ENCODE results near the gene CMTM6. TPM values are rescaled to one million over a fixed set of nuclear protein-coding genes. Genes with fewer than 3 reads are reported as not detected.

Gene CMTM6
- total RNA-seq, 4 donors from 2014 or later: 36.0 to 131 (median 110) TPM

DNA sequence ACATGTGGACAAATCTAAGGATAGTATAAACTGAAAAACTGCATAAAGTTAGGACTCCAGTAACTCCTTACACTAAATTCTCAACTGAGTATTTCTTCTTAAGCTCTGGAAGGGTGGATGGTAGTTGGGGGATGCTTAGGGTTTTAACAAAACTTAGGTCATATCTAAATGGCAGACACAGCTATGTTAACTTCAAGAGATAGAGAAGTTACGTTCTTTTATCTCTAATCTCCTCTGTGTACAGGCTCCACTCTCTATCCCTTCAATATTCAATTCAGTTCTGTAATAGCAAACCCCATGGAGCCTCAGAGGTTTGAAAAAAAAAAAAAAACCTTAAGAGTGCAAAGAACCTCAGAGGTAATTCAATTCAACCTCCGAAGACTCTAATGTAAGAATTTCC is 3.1 kb downstream of the CMTM6 start:
- H3K9me3 ChIP-seq: no peaks in the 10 kb centered on the region
- H3K27ac ChIP-seq: no peak overlapping the region
- H3K27me3 ChIP-seq: no peaks in the 10 kb centered on the region
- peaks cover 13% of the 10 kb centered on the region for H3K4me1 ChIP-seq
- H3K36me3 ChIP-seq: no peaks in the 10 kb centered on the region
- no peak for DNase-seq (ENCODE audit: low spot score in 2 of 2)
- WGBS: 88% methylated on average over 2 of the region's 2 CpGs
- TF ChIP-seq, protein P1, sequence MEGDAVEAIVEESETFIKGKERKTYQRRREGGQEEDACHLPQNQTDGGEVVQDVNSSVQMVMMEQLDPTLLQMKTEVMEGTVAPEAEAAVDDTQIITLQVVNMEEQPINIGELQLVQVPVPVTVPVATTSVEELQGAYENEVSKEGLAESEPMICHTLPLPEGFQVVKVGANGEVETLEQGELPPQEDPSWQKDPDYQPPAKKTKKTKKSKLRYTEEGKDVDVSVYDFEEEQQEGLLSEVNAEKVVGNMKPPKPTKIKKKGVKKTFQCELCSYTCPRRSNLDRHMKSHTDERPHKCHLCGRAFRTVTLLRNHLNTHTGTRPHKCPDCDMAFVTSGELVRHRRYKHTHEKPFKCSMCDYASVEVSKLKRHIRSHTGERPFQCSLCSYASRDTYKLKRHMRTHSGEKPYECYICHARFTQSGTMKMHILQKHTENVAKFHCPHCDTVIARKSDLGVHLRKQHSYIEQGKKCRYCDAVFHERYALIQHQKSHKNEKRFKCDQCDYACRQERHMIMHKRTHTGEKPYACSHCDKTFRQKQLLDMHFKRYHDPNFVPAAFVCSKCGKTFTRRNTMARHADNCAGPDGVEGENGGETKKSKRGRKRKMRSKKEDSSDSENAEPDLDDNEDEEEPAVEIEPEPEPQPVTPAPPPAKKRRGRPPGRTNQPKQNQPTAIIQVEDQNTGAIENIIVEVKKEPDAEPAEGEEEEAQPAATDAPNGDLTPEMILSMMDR (IDR thresholded peaks at IDR 0.05): no peak
- TF ChIP-seq EP300 (IDR thresholded peaks at IDR 0.05) (no peak), POLR2AphosphoS5 (IDR thresholded peaks at IDR 0.05) (no peak), POLR2A (IDR thresholded peaks at IDR 0.05) (no peak)
- no peak overlapping the region for H3K4me3 ChIP-seq

DNA sequence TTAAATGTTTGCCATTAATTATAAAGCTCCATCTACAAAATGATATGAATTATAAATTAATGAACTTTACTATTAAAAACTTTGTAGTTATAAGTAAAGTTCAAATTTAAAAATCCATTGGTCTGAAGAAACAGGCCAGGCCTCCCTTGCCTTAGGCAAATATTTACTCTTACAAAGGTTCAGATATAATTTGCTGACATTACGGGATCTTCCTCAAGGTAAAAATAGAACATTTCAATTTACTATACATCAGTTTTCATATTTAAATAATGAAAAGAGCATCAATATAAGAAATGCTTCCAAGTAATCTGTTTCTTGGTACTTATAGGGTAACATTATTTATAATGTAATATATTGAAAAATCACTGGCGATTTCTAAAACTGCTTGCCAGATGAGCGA is 3.7 kb downstream of the CMTM6 start:
- WGBS: 90% methylated on average over 3 of the region's 3 CpGs

DNA sequence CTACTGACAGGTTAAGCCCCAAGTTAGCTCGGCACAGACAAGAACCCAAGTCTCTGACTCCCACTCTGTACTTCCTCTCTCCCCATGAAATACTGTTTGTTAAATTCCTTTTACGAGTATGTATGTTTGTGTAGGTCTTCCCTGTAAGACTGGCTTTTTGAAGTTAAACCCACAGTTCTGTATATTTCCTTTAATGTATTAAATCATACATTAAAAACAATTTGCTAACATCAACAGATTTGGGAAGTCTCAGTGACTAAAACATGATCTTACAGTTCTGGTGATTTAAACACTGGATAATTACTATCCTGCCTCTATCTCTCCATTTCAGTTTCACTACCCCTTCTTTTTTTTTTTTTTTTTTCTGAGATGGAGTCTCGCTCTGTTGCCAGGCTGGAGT is 4.4 kb downstream of the CMTM6 start:
- WGBS: 89% methylated on average over 3 of the region's 3 CpGs
- Histone ChIP-seq H3K4me3 (no peak overlapping the region), H3K9me3 (no peaks in the 10 kb centered on the region), H3K36me3 (no peaks in the 10 kb centered on the region), H3K27me3 (no peaks in the 10 kb centered on the region), H3K27ac (no peak overlapping the region), H3K4me1 (peaks cover 13% of the 10 kb centered on the region)
- TF ChIP-seq EP300 (IDR thresholded peaks at IDR 0.05) (no peak), POLR2AphosphoS5 (IDR thresholded peaks at IDR 0.05) (no peak), POLR2A (IDR thresholded peaks at IDR 0.05) (no peak)
- TF ChIP-seq, protein P1 (IDR thresholded peaks at IDR 0.05): no peak
- DNase-seq (ENCODE audit: low spot score in 2 of 2): no peak

More for the DNA sequence above, 3.7 kb downstream of the CMTM6 start:
- H3K27ac ChIP-seq: no peak overlapping the region
- H3K4me1 ChIP-seq: peaks cover 13% of the 10 kb centered on the region
- H3K27me3 ChIP-seq: no peaks in the 10 kb centered on the region
- TF ChIP-seq POLR2AphosphoS5 (IDR thresholded peaks at IDR 0.05) (no peak), POLR2A (IDR thresholded peaks at IDR 0.05) (no peak), EP300 (IDR thresholded peaks at IDR 0.05) (no peak)
- TF ChIP-seq, protein P1 (IDR thresholded peaks at IDR 0.05): no peak
- no peak overlapping the region for H3K4me3 ChIP-seq
- no peak for DNase-seq (ENCODE audit: low spot score in 2 of 2)
- H3K9me3 ChIP-seq: no peaks in the 10 kb centered on the region
- no peaks in the 10 kb centered on the region for H3K36me3 ChIP-seq

DNA sequence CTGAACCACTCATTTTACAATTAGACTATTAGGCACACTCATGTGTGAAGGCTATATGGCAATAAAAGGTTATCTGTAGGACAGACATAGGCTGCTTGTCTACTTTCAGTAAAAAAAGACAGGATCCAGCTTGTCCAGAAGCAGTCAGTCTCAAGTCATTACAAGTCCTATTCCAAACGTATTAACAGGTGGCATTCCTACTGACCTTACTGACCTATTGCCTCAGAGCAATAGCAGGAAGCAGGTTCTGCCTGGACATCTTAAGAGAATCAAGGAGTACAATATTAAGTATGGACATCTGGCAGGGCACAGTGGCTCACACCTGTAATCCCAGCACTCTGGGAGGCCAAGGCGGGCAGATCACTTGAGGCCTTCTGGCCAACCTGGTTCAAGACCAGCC is 7.0 kb downstream of the CMTM6 start:
- Histone ChIP-seq H3K36me3 (no peaks in the 10 kb centered on the region), H3K4me1 (peaks cover 17% of the 10 kb centered on the region), H3K4me3 (no peak overlapping the region), H3K9me3 (no peaks in the 10 kb centered on the region), H3K27ac (no peak overlapping the region), H3K27me3 (no peaks in the 10 kb centered on the region)
- TF ChIP-seq, protein P1 (IDR thresholded peaks at IDR 0.05): no peak
- TF ChIP-seq POLR2A (IDR thresholded peaks at IDR 0.05): no peak
- TF ChIP-seq POLR2AphosphoS5 (IDR thresholded peaks at IDR 0.05): no peak
- no peak for TF ChIP-seq EP300 (IDR thresholded peaks at IDR 0.05)
- WGBS: 70% methylated on average over 2 of the region's 2 CpGs
- DNase-seq (ENCODE audit: low spot score in 2 of 2): no peak

DNA sequence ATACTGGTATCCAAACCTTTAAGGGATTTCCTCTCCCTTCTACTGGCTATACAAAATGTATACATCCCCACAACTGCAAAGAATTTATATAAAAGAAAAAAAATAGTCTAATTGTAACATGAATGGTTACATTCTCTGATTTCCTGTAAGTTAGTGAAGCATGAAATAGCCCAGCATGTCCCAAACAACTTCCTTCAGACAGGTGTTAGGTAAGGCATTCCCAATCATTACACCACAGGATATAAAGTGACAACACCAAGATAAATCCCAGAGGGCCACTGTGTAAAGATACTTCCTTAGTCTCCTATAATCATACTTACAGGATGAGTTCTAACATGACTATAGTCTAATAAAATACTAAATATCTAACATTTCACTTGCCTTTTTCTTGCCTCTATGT is 7.6 kb downstream of the CMTM6 start:
- H3K27ac ChIP-seq: no peak overlapping the region
- no peaks in the 10 kb centered on the region for H3K9me3 ChIP-seq
- no peak overlapping the region for H3K4me3 ChIP-seq
- no peaks in the 10 kb centered on the region for H3K27me3 ChIP-seq
- no peaks in the 10 kb centered on the region for H3K36me3 ChIP-seq
- H3K4me1 ChIP-seq: peaks cover 16% of the 10 kb centered on the region
- TF ChIP-seq, protein P1 (IDR thresholded peaks at IDR 0.05): no peak
- TF ChIP-seq POLR2AphosphoS5 (IDR thresholded peaks at IDR 0.05) (no peak), EP300 (IDR thresholded peaks at IDR 0.05) (no peak), POLR2A (IDR thresholded peaks at IDR 0.05) (no peak)
- no peak for DNase-seq (ENCODE audit: low spot score in 2 of 2)
